OCI-LY3 (cell line): ENCODE results near the gene TBX10.

ENCODE experiments used
- EZH2phosphoT487 ChIP-seq: fragments of 200-600 bp; shearing (Covaris generic); IDR thresholded peaks from 2 replicates; pipeline ENCODE4 v1.6.1; 2018; ENCODE audit warnings: antibody characterized with exemption, mixed run types, low read depth
- TF ChIP-seq, protein P1 (sequence below): fragments of 200-600, 300-600 bp; sonication (generic); IDR thresholded peaks from 2 replicates; pipeline ENCODE4 v1.5.1; 2014; ENCODE audit warnings: antibody characterized with exemption, low read length, low read depth

DNA sequence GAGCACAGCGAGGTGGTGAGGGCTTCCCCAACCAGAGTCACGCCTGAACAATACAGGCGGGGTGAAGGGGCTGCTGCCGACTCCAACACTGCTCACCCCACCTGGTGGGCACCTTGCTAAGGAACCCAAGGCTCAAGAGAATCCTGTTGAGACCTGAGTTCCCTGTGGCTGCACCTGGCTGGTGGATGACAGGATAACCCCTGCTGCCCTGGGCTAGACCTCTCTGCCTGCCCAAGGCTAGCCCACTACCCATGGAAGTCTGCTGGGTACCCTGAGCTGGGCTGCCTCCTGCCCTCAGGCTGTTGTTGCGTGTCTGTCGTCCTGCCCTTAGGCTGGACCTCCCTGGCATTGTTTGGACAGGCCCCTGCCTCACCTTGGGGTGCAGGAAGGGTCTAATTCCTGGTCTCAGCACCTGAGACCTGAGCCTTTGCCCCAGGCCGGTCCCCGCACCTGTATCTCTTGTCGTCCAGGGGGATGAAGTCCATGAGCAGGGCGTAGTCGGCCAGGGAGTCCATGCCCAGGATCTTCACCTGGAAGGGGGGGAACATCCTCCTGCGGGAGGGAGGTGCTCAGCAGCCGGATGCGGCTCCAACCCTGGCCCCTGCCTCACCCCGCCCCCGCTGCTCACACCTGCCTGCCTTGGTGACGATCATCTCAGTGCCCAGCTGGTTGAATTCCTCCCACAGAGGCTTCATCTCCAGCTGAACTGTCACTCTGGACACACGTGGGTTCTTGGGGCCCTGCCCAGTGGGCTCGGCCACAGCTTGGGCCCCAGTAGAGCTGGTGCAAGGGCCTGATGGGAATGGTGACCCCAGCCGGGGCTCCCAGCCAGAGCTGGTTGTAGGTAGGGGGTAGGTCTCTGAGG, 5.0 kb downstream of the TBX10 start:
- TF ChIP-seq, protein P1, sequence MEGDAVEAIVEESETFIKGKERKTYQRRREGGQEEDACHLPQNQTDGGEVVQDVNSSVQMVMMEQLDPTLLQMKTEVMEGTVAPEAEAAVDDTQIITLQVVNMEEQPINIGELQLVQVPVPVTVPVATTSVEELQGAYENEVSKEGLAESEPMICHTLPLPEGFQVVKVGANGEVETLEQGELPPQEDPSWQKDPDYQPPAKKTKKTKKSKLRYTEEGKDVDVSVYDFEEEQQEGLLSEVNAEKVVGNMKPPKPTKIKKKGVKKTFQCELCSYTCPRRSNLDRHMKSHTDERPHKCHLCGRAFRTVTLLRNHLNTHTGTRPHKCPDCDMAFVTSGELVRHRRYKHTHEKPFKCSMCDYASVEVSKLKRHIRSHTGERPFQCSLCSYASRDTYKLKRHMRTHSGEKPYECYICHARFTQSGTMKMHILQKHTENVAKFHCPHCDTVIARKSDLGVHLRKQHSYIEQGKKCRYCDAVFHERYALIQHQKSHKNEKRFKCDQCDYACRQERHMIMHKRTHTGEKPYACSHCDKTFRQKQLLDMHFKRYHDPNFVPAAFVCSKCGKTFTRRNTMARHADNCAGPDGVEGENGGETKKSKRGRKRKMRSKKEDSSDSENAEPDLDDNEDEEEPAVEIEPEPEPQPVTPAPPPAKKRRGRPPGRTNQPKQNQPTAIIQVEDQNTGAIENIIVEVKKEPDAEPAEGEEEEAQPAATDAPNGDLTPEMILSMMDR = no peak
- TF ChIP-seq EZH2phosphoT487 = no peak
